Airway epithelial cell (primary cell): ENCODE measurements around the gene CCDC40. TPM values are rescaled to one million over a fixed set of nuclear protein-coding genes. Genes with fewer than 3 reads are reported as not detected.

Source experiments
- total RNA-seq: library from RNA; depleted of rRNA; stranded (reverse); fragments of >200 nt; gene quantifications from 2 replicates; pipeline ENCODE4 v1.2.3, GENCODE V29; 2015

The CCDC40 gene, protein sequence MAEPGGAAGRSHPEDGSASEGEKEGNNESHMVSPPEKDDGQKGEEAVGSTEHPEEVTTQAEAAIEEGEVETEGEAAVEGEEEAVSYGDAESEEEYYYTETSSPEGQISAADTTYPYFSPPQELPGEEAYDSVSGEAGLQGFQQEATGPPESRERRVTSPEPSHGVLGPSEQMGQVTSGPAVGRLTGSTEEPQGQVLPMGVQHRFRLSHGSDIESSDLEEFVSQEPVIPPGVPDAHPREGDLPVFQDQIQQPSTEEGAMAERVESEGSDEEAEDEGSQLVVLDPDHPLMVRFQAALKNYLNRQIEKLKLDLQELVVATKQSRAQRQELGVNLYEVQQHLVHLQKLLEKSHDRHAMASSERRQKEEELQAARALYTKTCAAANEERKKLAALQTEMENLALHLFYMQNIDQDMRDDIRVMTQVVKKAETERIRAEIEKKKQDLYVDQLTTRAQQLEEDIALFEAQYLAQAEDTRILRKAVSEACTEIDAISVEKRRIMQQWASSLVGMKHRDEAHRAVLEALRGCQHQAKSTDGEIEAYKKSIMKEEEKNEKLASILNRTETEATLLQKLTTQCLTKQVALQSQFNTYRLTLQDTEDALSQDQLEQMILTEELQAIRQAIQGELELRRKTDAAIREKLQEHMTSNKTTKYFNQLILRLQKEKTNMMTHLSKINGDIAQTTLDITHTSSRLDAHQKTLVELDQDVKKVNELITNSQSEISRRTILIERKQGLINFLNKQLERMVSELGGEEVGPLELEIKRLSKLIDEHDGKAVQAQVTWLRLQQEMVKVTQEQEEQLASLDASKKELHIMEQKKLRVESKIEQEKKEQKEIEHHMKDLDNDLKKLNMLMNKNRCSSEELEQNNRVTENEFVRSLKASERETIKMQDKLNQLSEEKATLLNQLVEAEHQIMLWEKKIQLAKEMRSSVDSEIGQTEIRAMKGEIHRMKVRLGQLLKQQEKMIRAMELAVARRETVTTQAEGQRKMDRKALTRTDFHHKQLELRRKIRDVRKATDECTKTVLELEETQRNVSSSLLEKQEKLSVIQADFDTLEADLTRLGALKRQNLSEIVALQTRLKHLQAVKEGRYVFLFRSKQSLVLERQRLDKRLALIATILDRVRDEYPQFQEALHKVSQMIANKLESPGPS
- 0.19 and 0.99 TPM in 2 replicates for total RNA-seq

DNA sequence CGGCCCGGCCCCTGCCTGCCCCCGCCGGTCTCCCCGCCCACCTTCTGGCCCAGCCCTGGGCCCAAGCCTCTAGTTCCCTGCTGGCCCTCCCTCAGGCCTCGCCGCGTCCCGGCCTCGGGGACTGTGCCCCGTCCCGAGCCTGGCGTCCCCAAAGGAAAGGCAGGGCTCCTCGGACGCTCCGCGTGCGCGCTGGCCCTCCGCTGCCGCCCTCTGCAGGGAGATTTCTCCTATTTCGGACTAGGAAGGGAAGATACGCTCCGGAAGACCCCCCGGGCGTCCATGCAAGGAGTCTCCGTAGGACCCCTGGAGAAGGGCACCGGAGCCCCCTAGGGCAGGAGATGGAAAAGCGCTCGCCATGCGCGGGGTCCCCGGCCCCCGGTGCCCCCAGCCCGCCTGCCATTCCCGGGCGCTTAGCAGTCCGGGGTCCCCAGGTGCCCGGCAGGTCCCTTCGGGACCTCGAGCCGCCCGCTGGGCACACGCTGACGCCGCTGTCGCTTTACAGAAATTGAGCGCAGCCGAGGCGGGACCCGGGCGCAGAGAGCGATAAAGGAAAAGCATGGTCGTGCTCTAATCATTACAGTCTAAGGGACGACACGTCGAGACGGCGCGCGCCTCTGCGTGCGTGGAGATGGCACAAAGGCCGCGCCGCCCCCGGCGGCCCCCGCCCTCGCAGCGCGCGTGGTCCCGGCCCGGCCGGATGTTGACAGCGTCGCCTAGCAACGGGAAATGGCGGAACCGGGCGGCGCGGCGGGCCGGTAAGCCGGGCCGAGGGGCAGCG lies at the start of gene CCDC40:
Gene CCDC40, plus strand, starts transcription at position 706 of the 778 bp plus-strand sequence. Its CDS starts 21 bp downstream, at position 727.

DNA sequence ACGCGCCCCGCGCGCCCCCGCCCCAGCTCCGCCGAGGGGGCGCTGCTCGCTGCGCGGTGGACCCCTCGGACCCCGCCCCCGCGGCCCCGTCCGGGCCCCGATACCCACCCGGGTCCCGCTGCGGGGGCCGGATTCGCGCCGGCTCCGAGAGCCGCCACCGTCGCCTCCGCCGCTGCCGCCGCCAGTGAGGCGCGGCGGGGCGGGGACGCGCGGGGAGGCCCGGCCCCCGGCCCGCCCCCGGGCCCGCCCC lies 830 bp upstream of the CCDC40 start, which contains the start of gene TBC1D16:
Gene TBC1D16, minus strand, starts transcription at position 186 of the 250 bp plus-strand sequence. CDS start 22,325 bp downstream, outside the sequence.

DNA sequence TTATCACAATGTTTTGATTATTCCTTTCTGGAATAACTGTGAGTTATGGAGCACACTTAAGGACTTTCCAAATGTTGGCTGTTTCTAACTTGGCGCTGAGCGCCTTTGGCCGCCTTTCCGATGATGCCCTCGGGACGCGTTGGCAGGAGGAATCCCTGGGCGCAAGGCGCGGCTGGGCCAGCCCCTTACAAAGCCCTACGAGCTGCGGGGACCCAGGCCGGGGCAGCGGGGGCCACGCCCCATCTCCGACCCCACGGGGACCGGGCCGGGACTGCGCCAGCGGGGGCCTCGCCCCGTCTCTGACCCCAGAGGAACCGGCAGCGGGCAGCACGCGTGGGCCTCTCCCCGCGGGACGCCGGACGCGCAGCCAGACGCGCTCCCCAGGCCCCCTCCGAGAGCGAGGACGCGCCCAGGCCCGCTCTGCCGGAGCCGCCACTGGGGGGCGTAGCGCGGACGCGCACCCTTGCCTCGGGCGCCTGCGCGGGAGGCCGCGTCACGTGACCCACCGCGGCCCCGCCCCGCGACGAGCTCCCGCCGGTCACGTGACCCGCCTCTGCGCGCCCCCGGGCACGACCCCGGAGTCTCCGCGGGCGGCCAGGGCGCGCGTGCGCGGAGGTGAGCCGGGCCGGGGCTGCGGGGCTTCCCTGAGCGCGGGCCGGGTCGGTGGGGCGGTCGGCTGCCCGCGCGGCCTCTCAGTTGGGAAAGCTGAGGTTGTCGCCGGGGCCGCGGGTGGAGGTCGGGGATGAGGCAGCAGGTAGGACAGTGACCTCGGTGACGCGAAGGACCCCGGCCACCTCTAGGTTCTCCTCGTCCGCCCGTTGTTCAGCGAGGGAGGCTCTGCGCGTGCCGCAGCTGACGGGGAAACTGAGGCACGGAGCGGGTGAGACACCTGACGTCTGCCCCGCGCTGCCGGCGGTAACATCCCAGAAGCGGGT lies 64.8 kb downstream of the CCDC40 start, which contains the start of gene GAA:
Gene GAA, plus strand, starts transcription at position 571 of the 935 bp plus-strand sequence. CDS start 3,006 bp downstream, outside the sequence.

DNA sequence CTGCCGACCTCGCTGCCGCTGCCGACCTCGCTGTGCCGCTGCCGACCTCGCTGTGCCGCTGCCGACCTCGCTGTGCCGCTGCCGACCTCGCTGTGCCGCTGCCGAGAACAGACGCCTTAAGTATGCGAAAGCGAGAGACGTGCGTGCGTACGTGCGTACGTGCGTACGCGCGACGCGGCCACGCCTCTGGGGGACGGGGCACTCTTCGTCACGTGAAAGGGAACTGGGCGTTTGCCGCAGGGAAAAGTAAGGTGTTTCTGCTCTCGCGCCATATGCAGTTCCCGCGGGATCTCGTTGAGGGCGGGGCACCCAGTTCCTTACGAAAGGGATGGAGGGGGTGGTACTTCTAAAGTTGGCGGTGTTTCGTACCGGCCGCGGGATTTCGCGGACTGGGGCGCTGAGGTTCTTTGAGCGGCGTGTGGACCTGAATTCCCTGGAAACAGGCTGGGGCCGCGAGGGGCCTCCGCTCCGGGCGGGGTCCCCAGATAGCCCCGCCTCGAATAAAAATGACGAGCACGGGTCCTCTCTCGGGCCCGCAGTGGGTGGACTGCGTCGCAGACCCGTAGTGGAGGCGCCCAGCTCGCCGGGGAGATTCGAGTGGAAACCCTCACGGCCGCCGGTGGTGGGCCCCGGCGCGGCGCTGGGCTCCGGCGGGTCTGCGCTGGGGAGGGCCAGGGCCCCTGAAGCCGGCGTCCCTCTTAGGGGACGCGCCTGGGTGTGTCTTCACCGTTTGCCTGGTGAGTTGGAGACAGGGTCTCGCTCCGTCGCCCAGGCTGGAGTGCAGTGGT lies 110.8 kb downstream of the CCDC40 start, which contains the start of gene EIF4A3:
Gene EIF4A3, minus strand, starts transcription at position 94 of the 788 bp plus-strand sequence. CDS start 167 bp downstream, outside the sequence.

Other genes with a start within 250 kb of the CCDC40 start
- gene CBX8, start 239.6 kb upstream of the CCDC40 start, total RNA-seq = 2.1 and 3.0 TPM in 2 replicates
- 15.7 and 18.3 TPM in 2 replicates for gene CBX4, start 197.2 kb upstream of the CCDC40 start, total RNA-seq
- gene TBC1D16, start 770 bp upstream of the CCDC40 start, total RNA-seq = 16.3 and 22.1 TPM in 2 replicates
- gene GAA, start 64.9 kb downstream of the CCDC40 start, total RNA-seq = 40.2 and 52.5 TPM in 2 replicates
- 85.4 and 89.2 TPM in 2 replicates for gene EIF4A3, start 110.5 kb downstream of the CCDC40 start, total RNA-seq
- gene CARD14, start 133.4 kb downstream of the CCDC40 start, total RNA-seq = 5.5 and 8.3 TPM in 2 replicates
- gene SGSH, start 183.7 kb downstream of the CCDC40 start, total RNA-seq = 5.4 and 10.0 TPM in 2 replicates
- 3.8 and 3.9 TPM in 2 replicates for gene SLC26A11, start 183.8 kb downstream of the CCDC40 start, total RNA-seq
- gene RNF213, start 224.2 kb downstream of the CCDC40 start, total RNA-seq = 14.5 and 27.3 TPM in 2 replicates